Measurements from ENCODE around the gene LMO2.
"Not testable (repeated sequence)": the region's sequence is repeated elsewhere in the genome, so short reads cannot be mapped to it uniquely, and the experiment has no call there.

- TF ChIP-seq POLR2AphosphoS5 (IDR thresholded peaks at IDR 0.05; ENCODE audit: low read depth, low read length); PAX5 (IDR thresholded peaks at IDR 0.05; ENCODE audit: insufficient read depth, low read length, severe bottlenecking); POLR2A (IDR thresholded peaks at IDR 0.05; ENCODE audit: low read depth, low read length): not testable (repeated sequence)
Observed at GRCh38 chr11:33837334-33837733, 54.5 kb downstream of the LMO2 start.
